Heart left ventricle (tissue), 13 donors: Measurements from ENCODE around the gene HCK.

Experiments
- POLR2A ChIP-seq, 2 donors: fragments of 450-650 bp; IDR thresholded peaks; one replicate each; pipeline ENCODE4 v1.6.1; 2017; ENCODE audit warnings: antibody characterized with exemption in 2 of 2, mild to moderate bottlenecking in 2 of 2, moderate library complexity in 2 of 2
- TF ChIP-seq, protein P1 (sequence below), 12 donors: fragments of 200-600 bp; sonication (generic) in 4 of 12; IDR thresholded peaks; one replicate each; pipeline versions ENCODE4 v1.5.0 to v1.8.0; 2018 to 2022; ENCODE audit warnings: antibody characterized with exemption in 12 of 12, mild to moderate bottlenecking in 5 of 12
- donor health status: ischemic (EF 13 %, LVEDD 7.1; RV severe dilation, severe dysfunction).
- donor health status: DM: no; HTN: yes; CAD: no.
- donor health status: DM: no; HTN: no; CAD: no.
- donor health status: ischemic (EF 25% LVEDD 6.9; RV normal size, moderate dysfunction).
- donor health status: ischemic (EF 25% LVEDD 5.7; RV mildly dilated, moderate dysfunction).
- donor health status: ischemic (EF 35%, LVEDD 5.7; RV mildly dilated, moderate dysfunction).
- donor health status: nonischemic (EF 11% LVEDD 7.7; RV severe dilation, severe dysfunction).
- donor health status: DM: yes; HTN: yes; CAD: no.
- donor health status: PGD.
- donor health status: ischemic (EF 29% LVEDD 5.4; RV normal size, mild dysfunction).
- donor health status: nonischemic (EF 23%, LVEDD 6.1; RV moderate dilation, normal function).

DNA sequence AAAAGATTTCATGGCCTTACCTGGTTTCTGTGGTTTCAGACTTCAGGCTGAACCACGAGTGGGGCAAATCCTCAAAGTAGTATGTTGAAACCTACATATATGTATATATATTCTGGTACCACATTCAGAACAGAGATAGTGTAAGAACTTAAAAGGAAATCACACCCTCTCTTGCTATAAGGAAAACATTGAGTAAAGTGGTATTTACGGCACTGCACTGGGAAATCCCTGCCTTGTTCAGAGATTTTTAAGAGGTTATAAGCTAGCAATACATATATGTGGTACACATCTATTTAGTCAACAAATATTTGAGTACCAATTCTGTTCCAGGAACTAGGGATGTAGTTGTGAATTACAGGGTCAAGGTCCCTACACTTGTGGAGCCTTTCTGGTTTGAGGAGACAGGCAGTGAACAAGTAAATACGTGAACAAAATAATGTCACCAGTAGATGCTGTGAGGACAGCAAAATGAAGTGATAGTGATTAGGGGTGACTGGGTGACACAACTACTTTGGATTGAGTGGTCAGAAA lies 59.2 kb downstream of the HCK start:
- no peak for TF ChIP-seq POLR2A (IDR thresholded peaks at IDR 0.05)
- TF ChIP-seq, protein P1, sequence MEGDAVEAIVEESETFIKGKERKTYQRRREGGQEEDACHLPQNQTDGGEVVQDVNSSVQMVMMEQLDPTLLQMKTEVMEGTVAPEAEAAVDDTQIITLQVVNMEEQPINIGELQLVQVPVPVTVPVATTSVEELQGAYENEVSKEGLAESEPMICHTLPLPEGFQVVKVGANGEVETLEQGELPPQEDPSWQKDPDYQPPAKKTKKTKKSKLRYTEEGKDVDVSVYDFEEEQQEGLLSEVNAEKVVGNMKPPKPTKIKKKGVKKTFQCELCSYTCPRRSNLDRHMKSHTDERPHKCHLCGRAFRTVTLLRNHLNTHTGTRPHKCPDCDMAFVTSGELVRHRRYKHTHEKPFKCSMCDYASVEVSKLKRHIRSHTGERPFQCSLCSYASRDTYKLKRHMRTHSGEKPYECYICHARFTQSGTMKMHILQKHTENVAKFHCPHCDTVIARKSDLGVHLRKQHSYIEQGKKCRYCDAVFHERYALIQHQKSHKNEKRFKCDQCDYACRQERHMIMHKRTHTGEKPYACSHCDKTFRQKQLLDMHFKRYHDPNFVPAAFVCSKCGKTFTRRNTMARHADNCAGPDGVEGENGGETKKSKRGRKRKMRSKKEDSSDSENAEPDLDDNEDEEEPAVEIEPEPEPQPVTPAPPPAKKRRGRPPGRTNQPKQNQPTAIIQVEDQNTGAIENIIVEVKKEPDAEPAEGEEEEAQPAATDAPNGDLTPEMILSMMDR (IDR thresholded peaks at IDR 0.05): no peak
